Stomach smooth muscle (tissue), 2 donors: Measurements from ENCODE around the gene AGAP1.
A peak's percentile ranks its signal among the peaks of the same experiment; 100 is the strongest.

Source experiments
- H3K27ac ChIP-seq: one replicate; pipeline ENCODE4 v1.7.0; 2013; ENCODE audit warnings: mild to moderate bottlenecking, low read length, inconsistent platforms
- H3K27me3 ChIP-seq, 2 donors: one replicate each; pipeline ENCODE4 v1.7.0; 2013; ENCODE audit warnings: low read length in 2 of 2; ENCODE audit not compliant: insufficient read depth in 2 of 2, control insufficient read depth in 1 of 2
- H3K36me3 ChIP-seq, 2 donors: one replicate each; pipeline ENCODE4 v1.7.0; 2013; ENCODE audit warnings: low read length in 2 of 2; ENCODE audit not compliant: control insufficient read depth in 2 of 2, insufficient read depth in 2 of 2
- H3K4me1 ChIP-seq: one replicate; pipeline ENCODE4 v1.7.0; 2013; ENCODE audit warnings: low read length; ENCODE audit not compliant: control insufficient read depth, insufficient read depth
- H3K4me3 ChIP-seq, 2 donors: one replicate each; pipeline ENCODE4 v1.7.0; 2013; ENCODE audit warnings: low read length in 2 of 2
- H3K9ac ChIP-seq, 2 donors: one replicate each; pipeline ENCODE4 v1.7.0; 2013; ENCODE audit warnings: low read length in 2 of 2, mild to moderate bottlenecking in 1 of 2
- H3K9me3 ChIP-seq, 2 donors: one replicate each; pipeline ENCODE4 v1.7.0; 2013; ENCODE audit warnings: low read length in 2 of 2; ENCODE audit not compliant: control insufficient read depth in 2 of 2
- donor health status: healthy.
- donor health status: Pancreatic carcinoma.

The AGAP1 gene

DNA sequence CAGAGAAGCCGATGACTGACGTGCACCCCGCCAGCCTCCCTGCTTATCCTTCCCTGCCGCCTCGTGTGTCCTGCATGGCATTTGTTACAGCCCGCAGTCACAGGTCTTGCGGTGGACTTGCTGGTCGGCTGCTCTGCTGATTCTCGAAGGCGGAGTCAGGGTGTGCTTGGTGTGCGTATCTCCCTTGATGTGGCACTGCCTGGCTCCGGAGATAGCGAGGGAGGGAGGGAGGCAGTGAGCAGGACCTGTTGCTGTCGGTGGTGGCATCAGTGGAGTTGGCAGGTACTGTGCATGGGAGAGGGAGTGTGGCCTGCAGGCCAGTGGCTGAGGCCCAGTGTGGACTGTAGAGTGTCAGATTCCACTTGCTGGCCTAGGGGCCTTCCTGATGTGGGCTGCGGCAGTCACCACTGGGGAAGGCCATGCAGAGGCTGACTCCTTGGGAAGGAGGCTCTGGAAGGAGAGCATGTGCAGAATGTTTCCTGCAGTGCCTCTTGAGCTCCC lies 198.9 kb downstream of the AGAP1 start:
- Histone ChIP-seq H3K9me3 (no peaks in the 10 kb centered on the region), H3K27me3 (no peaks in the 10 kb centered on the region), H3K4me3 (peak overlapping the region in 1 of 2 donors; percentile 8), H3K27ac (no peak overlapping the region), H3K9ac (no peak overlapping the region), H3K4me1 (peaks cover 44% of the 10 kb centered on the region), H3K36me3 (no peaks in the 10 kb centered on the region)

DNA sequence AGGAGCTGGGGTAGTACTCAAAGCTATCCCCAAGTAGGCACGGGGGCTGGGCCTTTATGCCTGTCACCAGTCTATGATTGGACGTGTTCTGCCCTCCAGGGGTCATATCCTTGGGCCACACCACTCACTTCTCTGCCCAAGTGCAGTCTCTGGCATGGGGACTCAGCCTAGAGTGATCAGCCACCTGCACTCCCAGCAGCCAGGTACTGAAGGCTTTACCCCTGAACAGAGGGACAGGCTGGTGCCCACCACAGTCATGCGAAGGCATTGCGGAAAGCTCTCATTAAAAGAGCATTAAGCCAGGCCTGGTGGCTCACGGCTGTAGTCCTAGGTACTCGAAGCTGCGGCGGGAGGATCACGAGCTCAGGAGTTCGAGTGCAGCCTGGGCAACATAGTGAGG lies 199.4 kb downstream of the AGAP1 start:
- no peak overlapping the region for H3K27ac ChIP-seq
- no peaks in the 10 kb centered on the region for H3K36me3 ChIP-seq

DNA sequence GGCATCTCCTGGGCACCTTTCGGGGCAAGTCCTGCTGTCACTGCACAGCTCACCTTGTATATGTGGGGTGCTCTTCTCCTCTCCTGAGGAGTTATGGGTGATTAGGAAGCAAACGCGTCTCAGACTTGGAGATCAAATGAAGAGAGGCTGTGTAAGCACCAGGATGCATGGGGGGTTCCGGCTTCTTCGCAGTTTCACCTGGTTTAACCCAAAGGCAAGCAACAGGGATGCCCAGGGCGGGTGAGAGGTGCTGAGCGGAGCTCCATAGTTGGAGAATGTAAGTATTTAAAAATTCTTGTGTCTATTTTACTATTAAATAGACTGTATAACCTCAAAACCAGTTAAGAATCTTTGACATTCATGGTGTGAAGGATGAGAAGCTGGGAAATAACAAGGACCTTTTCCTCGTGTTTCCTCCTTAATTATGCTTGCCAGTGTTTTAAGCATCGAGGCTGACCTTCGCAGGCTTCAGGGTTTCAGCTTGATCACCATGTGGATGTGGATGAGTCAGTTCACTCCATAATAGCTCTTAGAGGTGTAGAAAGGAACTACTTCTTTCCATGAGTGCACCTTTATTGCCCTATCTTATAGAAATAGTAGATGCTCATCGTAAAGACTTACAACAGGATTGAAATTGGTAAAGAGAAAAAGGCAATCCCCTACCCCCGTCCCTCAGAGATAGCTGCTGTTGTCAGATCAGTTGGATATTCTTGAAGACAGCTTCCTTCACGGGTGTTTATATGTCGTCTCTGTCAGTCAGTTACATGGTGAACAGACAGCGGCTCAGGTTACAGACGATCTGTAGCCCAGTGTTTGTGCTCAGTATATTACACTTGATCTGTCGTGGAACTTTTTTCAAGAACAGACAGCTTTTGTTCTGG lies 201.1 kb downstream of the AGAP1 start:
- H3K4me1 ChIP-seq = peaks cover 49% of the 10 kb centered on the region
- no peaks in the 10 kb centered on the region for H3K9me3 ChIP-seq
- no peak overlapping the region for H3K27ac ChIP-seq
- H3K9ac ChIP-seq = no peak overlapping the region
- no peaks in the 10 kb centered on the region for H3K27me3 ChIP-seq
- no peaks in the 10 kb centered on the region for H3K36me3 ChIP-seq
- no peak overlapping the region for H3K4me3 ChIP-seq

More for the DNA sequence above, 199.4 kb downstream of the AGAP1 start:
- no peaks in the 10 kb centered on the region for H3K27me3 ChIP-seq
- no peaks in the 10 kb centered on the region for H3K9me3 ChIP-seq
- peaks cover 47% of the 10 kb centered on the region for H3K4me1 ChIP-seq
- H3K4me3 ChIP-seq = no peak overlapping the region
- H3K9ac ChIP-seq = no peak overlapping the region

DNA sequence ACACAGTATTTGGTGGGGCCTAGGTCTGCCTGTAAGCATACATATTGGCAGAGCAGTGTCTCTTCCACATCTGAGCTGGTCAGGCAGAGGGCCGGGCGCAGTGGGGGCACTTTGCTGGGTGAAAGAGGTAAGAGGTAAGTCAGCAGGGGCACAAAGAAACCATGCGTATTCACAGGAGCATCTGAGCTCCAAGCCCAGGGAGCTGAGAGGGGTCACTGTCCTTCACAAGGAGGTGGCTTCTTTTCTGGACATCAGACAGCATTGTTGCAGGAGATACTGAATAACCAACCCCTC lies 201.7 kb downstream of the AGAP1 start:
- no peak overlapping the region for H3K9ac ChIP-seq
- H3K27me3 ChIP-seq = no peaks in the 10 kb centered on the region
- H3K36me3 ChIP-seq = no peaks in the 10 kb centered on the region
- H3K4me1 ChIP-seq = peaks cover 47% of the 10 kb centered on the region
- H3K9me3 ChIP-seq = no peaks in the 10 kb centered on the region
- no peak overlapping the region for H3K27ac ChIP-seq
- no peak overlapping the region for H3K4me3 ChIP-seq

DNA sequence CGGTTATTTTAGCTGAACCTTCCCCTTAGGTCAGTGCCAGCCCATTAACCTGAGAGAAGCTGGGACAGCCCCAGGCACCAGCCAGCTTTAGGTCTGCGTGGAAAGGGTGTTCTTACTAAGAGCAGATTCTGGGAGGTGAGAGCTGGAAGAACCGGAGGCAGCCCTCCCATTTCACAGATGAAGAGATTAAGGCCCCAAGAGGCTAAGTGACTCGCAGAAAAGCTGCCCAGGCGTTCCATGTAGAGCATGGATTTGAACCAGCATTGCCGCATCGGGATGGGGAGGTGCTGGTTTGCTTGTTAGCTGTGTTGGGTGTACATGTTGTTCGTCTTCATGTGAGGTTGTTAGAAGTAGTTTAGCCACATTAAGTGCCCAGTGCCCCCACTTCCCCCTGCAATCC lies 203.2 kb downstream of the AGAP1 start:
- no peak overlapping the region for H3K27ac ChIP-seq
- peaks cover 36% of the 10 kb centered on the region for H3K4me1 ChIP-seq
- H3K9me3 ChIP-seq = no peaks in the 10 kb centered on the region
- H3K9ac ChIP-seq = no peak overlapping the region
- no peaks in the 10 kb centered on the region for H3K27me3 ChIP-seq
- H3K36me3 ChIP-seq = no peaks in the 10 kb centered on the region
- no peak overlapping the region for H3K4me3 ChIP-seq

DNA sequence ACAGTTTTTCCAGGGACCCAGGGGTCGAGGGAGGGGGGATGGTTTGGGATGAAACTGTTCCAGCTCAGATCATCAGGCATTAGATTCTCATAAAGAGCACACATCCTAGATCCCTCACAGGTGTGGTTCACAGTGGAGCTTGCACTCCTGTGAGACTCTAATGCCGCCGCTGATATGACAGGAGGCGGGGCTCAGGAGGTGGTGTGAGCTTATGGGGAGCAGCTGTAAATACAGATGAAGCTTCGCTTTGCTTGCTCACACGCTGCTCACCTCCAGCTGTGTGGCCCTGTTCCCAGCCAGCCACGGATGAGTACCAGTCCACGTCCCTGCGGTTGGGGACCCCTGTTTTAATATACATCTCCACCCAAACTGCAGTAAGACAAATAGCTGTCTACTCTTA lies 204.2 kb downstream of the AGAP1 start:
- H3K27ac ChIP-seq = no peak overlapping the region
- H3K4me1 ChIP-seq = peaks cover 35% of the 10 kb centered on the region
- H3K9ac ChIP-seq = no peak overlapping the region
- H3K27me3 ChIP-seq = no peaks in the 10 kb centered on the region
- H3K9me3 ChIP-seq = no peaks in the 10 kb centered on the region
- H3K4me3 ChIP-seq = no peak overlapping the region
- no peaks in the 10 kb centered on the region for H3K36me3 ChIP-seq

DNA sequence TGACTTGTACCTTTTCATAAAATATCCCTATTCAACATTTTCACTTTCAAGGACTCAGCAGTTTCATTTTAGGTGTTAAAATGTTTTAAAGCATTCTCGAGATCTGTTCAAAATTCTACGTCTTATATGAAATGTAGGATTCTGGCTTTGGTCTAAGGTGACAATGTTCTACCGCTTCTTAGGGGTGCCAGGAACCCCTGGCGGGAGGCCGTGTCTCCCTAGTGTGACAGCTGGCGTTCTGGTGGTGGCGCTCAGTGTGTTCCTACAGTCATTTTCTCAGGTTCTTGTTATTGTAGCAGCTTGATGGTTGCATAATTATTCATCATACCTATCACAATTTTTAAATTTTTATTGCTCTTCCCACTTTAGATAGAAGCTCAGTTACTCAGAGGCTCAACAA lies 204.6 kb downstream of the AGAP1 start:
- Histone ChIP-seq H3K4me1 (peaks cover 32% of the 10 kb centered on the region), H3K9me3 (no peaks in the 10 kb centered on the region), H3K36me3 (no peaks in the 10 kb centered on the region), H3K27me3 (no peaks in the 10 kb centered on the region), H3K9ac (no peak overlapping the region), H3K27ac (no peak overlapping the region), H3K4me3 (no peak overlapping the region)

DNA sequence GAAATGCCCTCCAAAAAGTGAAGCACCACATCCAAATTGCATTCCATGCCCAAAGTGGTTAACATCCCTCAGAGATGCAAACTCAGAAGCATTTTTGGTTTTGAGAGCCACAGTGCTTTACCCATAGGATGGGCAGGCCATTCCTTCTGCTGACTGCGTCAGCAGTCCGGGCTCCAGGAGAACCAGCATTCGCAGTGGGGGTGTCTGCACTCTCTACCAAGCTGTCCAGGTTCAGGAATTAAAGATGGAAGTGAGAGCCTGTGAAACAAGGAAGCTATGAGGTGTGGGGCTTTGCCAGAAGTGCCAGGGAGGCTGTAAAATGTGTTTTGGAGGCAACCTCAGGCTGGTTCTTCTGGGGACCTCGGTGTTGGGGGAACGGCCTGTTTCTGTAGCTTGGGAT lies 205.7 kb downstream of the AGAP1 start:
- H3K4me3 ChIP-seq = no peak overlapping the region
- H3K9me3 ChIP-seq = no peaks in the 10 kb centered on the region
- no peak overlapping the region for H3K9ac ChIP-seq
- H3K27ac ChIP-seq = no peak overlapping the region
- no peaks in the 10 kb centered on the region for H3K36me3 ChIP-seq
- peaks cover 32% of the 10 kb centered on the region for H3K4me1 ChIP-seq
- H3K27me3 ChIP-seq = no peaks in the 10 kb centered on the region

DNA sequence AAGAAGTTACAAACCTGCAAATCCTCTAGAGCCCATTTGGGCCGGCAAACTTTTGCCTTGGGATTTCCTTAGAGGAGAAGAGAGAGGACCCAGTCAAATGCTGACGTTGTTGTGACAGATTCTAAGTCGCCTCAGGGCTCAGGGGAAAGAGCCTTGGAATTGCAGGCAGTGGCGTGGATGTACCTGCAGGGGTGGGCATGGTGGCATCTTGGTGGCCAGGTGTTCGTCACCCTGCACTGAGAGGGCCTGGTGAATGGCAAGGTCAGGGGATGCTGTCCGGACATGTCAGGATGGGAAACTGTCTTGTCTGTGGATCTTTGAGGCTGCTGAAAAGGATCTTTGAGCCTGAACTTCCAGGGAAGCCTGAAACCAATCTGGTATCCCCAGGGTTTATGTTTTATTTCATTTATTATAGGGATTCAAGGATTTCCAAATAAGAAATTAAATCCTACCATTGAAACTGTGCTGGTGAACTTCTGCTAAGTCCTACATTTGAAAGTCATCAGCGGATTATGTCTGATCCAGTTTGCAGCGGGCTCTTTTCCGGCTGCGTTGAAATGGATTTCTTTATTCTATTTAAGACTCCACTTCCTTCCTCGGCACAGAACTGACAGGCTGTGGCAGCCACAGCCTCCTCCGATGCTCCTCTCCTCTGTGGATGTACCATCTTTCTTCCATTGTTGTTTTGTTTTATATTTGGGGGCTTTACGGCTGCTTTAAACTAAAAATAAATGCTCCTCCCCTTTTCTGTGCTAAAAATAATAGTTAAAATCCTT lies 207.6 kb downstream of the AGAP1 start:
- Histone ChIP-seq H3K9me3 (no peaks in the 10 kb centered on the region), H3K27me3 (no peaks in the 10 kb centered on the region), H3K36me3 (no peaks in the 10 kb centered on the region), H3K4me1 (peaks cover 32% of the 10 kb centered on the region), H3K27ac (no peak overlapping the region), H3K9ac (no peak overlapping the region), H3K4me3 (no peak overlapping the region)

DNA sequence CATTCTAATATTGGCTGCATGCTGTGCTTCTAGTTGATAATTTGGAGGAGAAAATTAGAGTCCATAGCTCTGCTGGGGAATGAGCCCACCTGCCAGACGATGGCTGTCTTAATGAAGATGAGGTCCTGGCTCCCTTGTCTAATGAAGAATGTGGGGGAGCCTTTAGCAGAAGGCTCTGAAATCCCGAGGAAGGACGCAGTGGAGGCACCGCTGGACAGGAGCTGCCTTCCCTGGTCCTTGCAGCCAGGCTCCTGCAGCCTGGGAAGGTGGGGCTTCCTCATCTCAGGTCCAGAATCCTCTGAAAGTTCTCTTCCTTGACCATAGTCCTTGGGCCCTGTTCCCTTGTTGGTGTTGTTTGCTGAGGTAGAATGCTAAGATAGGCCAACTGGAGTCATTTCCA lies 208.3 kb downstream of the AGAP1 start:
- no peak overlapping the region for H3K9ac ChIP-seq

More for the DNA sequence above, 208.3 kb downstream of the AGAP1 start:
- H3K27me3 ChIP-seq = no peaks in the 10 kb centered on the region
- H3K4me3 ChIP-seq = no peak overlapping the region
- H3K36me3 ChIP-seq = no peaks in the 10 kb centered on the region
- peaks cover 31% of the 10 kb centered on the region for H3K4me1 ChIP-seq
- peak overlapping the region; percentile 11 for H3K27ac ChIP-seq
- H3K9me3 ChIP-seq = no peaks in the 10 kb centered on the region
